Superior temporal gyrus (tissue), 1 donor: ENCODE data around the gene SOCS1.

Source experiments
- DNase-seq: peaks from one replicate; pipeline ENCODE4 v3.0.0-alpha.2; 2016; ENCODE audit errors: extremely low spot score

SOCS1 gene

GRCh38 chr16:11204513-11205047 lies 51.4 kb downstream of the SOCS1 start:
- DNase-seq: no peak
